ENCODE data around the gene WIF1. TPM values are rescaled to one million over a fixed set of nuclear protein-coding genes. Genes with fewer than 3 reads are reported as not detected.

Gene WIF1
- total and polyA plus RNA-seq, 2 of the 8 experiments (the other 6 are each of a cell fraction or from before 2014, with no cell fraction given), result 1.8 to 9.1 TPM

GRCh38 chr12:65121049-65121955 is at the start of gene WIF1 (continued):
- peak; percentile 54; the same call in 1 of the 2 replicates for TF ChIP-seq KDM1A (IDR thresholded peaks at IDR 0.05; ENCODE audit: borderline replicate concordance, low read length)
- TF ChIP-seq JUND (IDR thresholded peaks at IDR 0.05; ENCODE audit: low read length), result no peak
- no peak for TF ChIP-seq ZNF274 (IDR thresholded peaks at IDR 0.05; ENCODE audit: borderline replicate concordance, extremely low read depth, low read length)
- TF ChIP-seq RFX5 (IDR thresholded peaks at IDR 0.05; ENCODE audit: borderline replicate concordance, low read depth, low read length), result no peak
- TF ChIP-seq SIN3A (conservative IDR thresholded peaks at IDR 0.05 in 1 of 2, IDR thresholded peaks at IDR 0.05 in 1 of 2; ENCODE audit: low read depth in 1 of 2, low read length in 2 of 2), result no peak
- TF ChIP-seq KDM4A (IDR thresholded peaks at IDR 0.05; ENCODE audit: low read depth, low read length, severe bottlenecking), result peak; percentile 85
- peak; percentile 84 for TF ChIP-seq TBP (IDR thresholded peaks at IDR 0.05; ENCODE audit: low read depth, low read length)
- TF ChIP-seq SP4 (IDR thresholded peaks at IDR 0.05; ENCODE audit: low read length), result no peak
- TF ChIP-seq CREB1 (IDR thresholded peaks at IDR 0.05), result peak; percentile 68
- TF ChIP-seq SP2 (IDR thresholded peaks at IDR 0.05; ENCODE audit: low read length), result no peak
- TF ChIP-seq POLR2A (IDR thresholded peaks at IDR 0.05; ENCODE audit: control extremely low read depth in 1 of 2, low read depth in 2 of 2, low read length in 2 of 2), result no peak
- no peak for TF ChIP-seq CBX5 (IDR thresholded peaks at IDR 0.05; ENCODE audit: low read depth, low read length)

Measured in H1 (cell line).